Keratinocyte (primary cell): ENCODE data around the gene MYO1E. TPM values are rescaled to one million over a fixed set of nuclear protein-coding genes. Genes with fewer than 3 reads are reported as not detected.

ENCODE experiments used
- DNase-seq: peaks from one replicate; pipeline ENCODE4 v3.0.0-alpha.2; 2011; ENCODE audit warnings: low read depth, missing footprints, low spot score
- FAIRE-seq: peaks from 2 replicates; lab custom pipeline; 2011; peaks lifted over from hg19 to GRCh38; lab: Jason Lieb, UNC
- H2AFZ ChIP-seq: 2 replicates; pipeline ENCODE4 v1.6.0; 2012; ENCODE audit warnings: low read length, control low read depth, inconsistent platforms; ENCODE audit not compliant: control insufficient read depth
- H3K27ac ChIP-seq: 2 replicates; pipeline ENCODE4 v1.5.1; 2011; ENCODE audit warnings: low read length; ENCODE audit not compliant: control insufficient read depth, insufficient read depth
- H3K27me3 ChIP-seq: 3 replicates; pipeline ENCODE4 v1.6.0; 2011; ENCODE audit warnings: low read length; ENCODE audit not compliant: control insufficient read depth, insufficient read depth; ENCODE audit errors: extremely low read depth
- H3K36me3 ChIP-seq, 2 experiments: 2 replicates in 1 of 2; 3 replicates in 1 of 2; pipeline ENCODE4 v1.5.1; 2011; ENCODE audit warnings: low read length in 2 of 2, mild to moderate bottlenecking in 1 of 2; ENCODE audit not compliant: control insufficient read depth in 2 of 2, insufficient read depth in 2 of 2; ENCODE audit errors: extremely low read depth in 1 of 2
- H3K4me1 ChIP-seq: 3 replicates; pipeline ENCODE4 v1.5.1; 2011; ENCODE audit warnings: low read length; ENCODE audit not compliant: control insufficient read depth, insufficient read depth; ENCODE audit errors: extremely low read depth
- H3K4me2 ChIP-seq: 3 replicates; pipeline ENCODE4 v1.6.0; 2011; ENCODE audit warnings: low read depth, low read length; ENCODE audit not compliant: control insufficient read depth, insufficient read depth; ENCODE audit errors: extremely low read depth
- H3K4me3 ChIP-seq, 3 experiments: fragments of 200-600 bp in 1 of 3; sonication (generic) in 1 of 3; 2 replicates in 2 of 3; 3 replicates in 1 of 3; pipeline ENCODE4 v1.5.1; 2011 to 2016; ENCODE audit warnings: low read length in 3 of 3, mild to moderate bottlenecking in 3 of 3, control low read depth in 2 of 3, inconsistent platforms in 1 of 3, low read depth in 1 of 3, mixed read lengths in 1 of 3, mixed run types in 1 of 3, moderate library complexity in 1 of 3; ENCODE audit not compliant: control insufficient read depth in 2 of 3, insufficient read depth in 2 of 3; ENCODE audit errors: extremely low read depth in 1 of 3
- H3K79me2 ChIP-seq: 2 replicates; pipeline ENCODE4 v1.6.0; 2012; ENCODE audit warnings: low read length; ENCODE audit not compliant: control insufficient read depth, insufficient read depth
- H3K9ac ChIP-seq: 3 replicates; pipeline ENCODE4 v1.6.0; 2011; ENCODE audit warnings: low read length; ENCODE audit not compliant: control insufficient read depth, insufficient read depth; ENCODE audit errors: extremely low read depth
- H3K9me1 ChIP-seq: 3 replicates; pipeline ENCODE4 v1.6.0; 2011; ENCODE audit warnings: low read length; ENCODE audit not compliant: control insufficient read depth, insufficient read depth; ENCODE audit errors: extremely low read depth
- H3K9me3 ChIP-seq: 2 replicates; pipeline ENCODE4 v1.5.1; 2012; ENCODE audit warnings: low read depth, low read length; ENCODE audit not compliant: control insufficient read depth
- H4K20me1 ChIP-seq: 3 replicates; pipeline ENCODE4 v1.6.0; 2011; ENCODE audit warnings: low read length; ENCODE audit not compliant: control insufficient read depth, insufficient read depth; ENCODE audit errors: extremely low read depth
- EZH2 ChIP-seq: IDR thresholded peaks from one replicate; pipeline ENCODE4 v1.6.1; 2012; ENCODE audit warnings: inconsistent platforms, mild to moderate bottlenecking, low read length, moderate library complexity
- dilution Hi-C: fragments of 300-500 bp; cut with MboI; formaldehyde crosslinking; loops from one replicate; pipeline ENCODE4 v1.7.0; 2020; ENCODE audit warnings: low sequenced_read_pairs; ENCODE audit not compliant: extremely low pct_ligation_motif_present
- polyA plus RNA-seq, 5 experiments: library from polyadenylated mRNA; depleted of rRNA in 3 of 5; stranded (reverse) in 3 of 5; stranded (forward) in 1 of 5; unstranded in 1 of 5; fragments of >200 nt; gene quantifications; 1 replicate in 1 of 5; 2 replicates in 3 of 5; 3 replicates in 1 of 5; pipeline versions ENCODE4 v1.2.1 to v1.2.3, GENCODE V29; 2011 to 2012; ENCODE audit warnings: missing spikeins in 2 of 5, low read depth in 1 of 5, low replicate concordance in 1 of 5
- TF ChIP-seq, protein P1 (sequence below), 3 experiments: IDR thresholded peaks in 1 of 3; conservative IDR thresholded peaks in 1 of 3; optimal IDR thresholded peaks in 1 of 3; 2 replicates in 2 of 3; 3 replicates in 1 of 3; pipeline versions ENCODE3 to v1.5.1; 2011; ENCODE audit warnings: low read length in 3 of 3, mild to moderate bottlenecking in 3 of 3, moderate library complexity in 2 of 3, control low read depth in 1 of 3, inconsistent platforms in 1 of 3; ENCODE audit not compliant: insufficient read depth in 2 of 3; ENCODE audit errors: extremely low read depth in 1 of 3

The MYO1E gene
- polyA plus RNA-seq, 1 donor (not counting 4 experiments of a cell fraction or from before 2014, with no cell fraction given): 213 TPM

DNA sequence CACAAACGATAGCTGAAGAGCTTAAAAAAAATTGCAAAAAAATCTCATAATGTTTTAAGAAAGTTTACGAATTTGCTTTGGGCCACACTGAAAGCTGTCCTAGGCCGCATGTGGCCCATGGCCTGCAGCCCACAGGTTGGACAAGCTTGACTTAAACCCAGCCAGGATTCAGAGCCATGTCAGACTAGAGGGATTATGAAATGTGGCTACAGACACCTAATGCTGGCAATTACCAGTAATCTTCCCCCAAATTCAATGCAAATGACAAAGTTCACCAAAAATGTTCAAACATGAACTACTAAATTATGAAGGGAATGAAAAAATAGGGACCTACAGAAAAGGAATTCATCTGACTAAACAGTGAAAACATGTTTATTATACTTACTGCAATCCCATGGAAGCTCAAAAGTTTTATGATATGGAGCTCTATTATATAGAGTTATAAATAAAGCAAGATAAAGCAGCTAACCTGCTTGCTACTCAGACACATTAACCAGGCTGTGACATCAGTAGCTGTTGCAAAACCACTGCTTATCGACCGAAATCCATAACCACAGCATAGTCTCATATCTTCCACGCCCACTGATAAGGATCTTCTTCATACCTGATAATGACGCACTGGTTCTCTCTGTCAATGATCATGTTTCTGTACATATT is 116.9 kb downstream of the MYO1E start:
- H3K79me2 ChIP-seq: peaks cover 20% of the 10 kb centered on the region
- H3K9ac ChIP-seq: peak overlapping the region; percentile 37
- no peak overlapping the region for H2AFZ ChIP-seq
- FAIRE-seq (peak; percentile 85), DNase-seq (no peak)
- H3K9me3 ChIP-seq: no peaks in the 10 kb centered on the region
- H4K20me1 ChIP-seq: peaks cover 2% of the 10 kb centered on the region
- peaks cover 15 to 39% of the 10 kb centered on the region in 2 experiments for H3K36me3 ChIP-seq
- TF ChIP-seq EZH2: no peak
- TF ChIP-seq, protein P1, sequence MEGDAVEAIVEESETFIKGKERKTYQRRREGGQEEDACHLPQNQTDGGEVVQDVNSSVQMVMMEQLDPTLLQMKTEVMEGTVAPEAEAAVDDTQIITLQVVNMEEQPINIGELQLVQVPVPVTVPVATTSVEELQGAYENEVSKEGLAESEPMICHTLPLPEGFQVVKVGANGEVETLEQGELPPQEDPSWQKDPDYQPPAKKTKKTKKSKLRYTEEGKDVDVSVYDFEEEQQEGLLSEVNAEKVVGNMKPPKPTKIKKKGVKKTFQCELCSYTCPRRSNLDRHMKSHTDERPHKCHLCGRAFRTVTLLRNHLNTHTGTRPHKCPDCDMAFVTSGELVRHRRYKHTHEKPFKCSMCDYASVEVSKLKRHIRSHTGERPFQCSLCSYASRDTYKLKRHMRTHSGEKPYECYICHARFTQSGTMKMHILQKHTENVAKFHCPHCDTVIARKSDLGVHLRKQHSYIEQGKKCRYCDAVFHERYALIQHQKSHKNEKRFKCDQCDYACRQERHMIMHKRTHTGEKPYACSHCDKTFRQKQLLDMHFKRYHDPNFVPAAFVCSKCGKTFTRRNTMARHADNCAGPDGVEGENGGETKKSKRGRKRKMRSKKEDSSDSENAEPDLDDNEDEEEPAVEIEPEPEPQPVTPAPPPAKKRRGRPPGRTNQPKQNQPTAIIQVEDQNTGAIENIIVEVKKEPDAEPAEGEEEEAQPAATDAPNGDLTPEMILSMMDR (optimal IDR thresholded peaks at IDR 0.05 in 1 of 3, IDR thresholded peaks at IDR 0.05 in 1 of 3, conservative IDR thresholded peaks at IDR 0.05 in 1 of 3; ENCODE audit: extremely low read depth in 1 of 3, insufficient read depth in 2 of 3, low read length in 3 of 3): no peak
- H3K27me3 ChIP-seq: no peaks in the 10 kb centered on the region
- dilution Hi-C loops: no loop called here
- H3K9me1 ChIP-seq: no peaks in the 10 kb centered on the region
- peaks cover 23% of the 10 kb centered on the region for H3K4me1 ChIP-seq
- H3K4me2 ChIP-seq: peak overlapping the region; percentile 73
- no peak overlapping the region for H3K4me3 ChIP-seq
- H3K27ac ChIP-seq: peak overlapping the region; percentile 70

DNA sequence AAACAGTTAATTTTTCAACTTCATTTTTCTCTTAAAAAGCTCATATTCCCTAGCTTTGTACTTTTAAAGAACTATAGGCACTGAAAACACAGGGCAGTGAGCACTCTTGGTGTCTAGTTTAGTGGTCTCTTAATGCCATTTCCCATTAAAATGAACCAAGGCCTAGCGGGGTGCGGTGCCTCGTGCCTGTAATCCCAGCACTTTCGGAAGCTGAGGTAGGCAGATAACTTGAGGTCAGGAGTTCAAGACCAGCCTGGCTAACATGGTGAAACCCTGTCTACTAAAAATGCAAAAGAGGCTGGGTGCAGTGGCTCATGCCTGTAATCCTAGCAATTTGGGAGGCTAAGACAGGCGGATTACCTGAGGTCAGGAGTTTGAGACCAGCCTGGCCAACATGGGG is 120.5 kb downstream of the MYO1E start:
- H3K27ac ChIP-seq: no peak overlapping the region
- peaks cover 32% of the 10 kb centered on the region for H3K79me2 ChIP-seq
- peaks cover 17% of the 10 kb centered on the region for H3K4me1 ChIP-seq
- peaks cover 18 to 27% of the 10 kb centered on the region in 2 experiments for H3K36me3 ChIP-seq
- no peak overlapping the region for H3K4me2 ChIP-seq
- H3K27me3 ChIP-seq: no peaks in the 10 kb centered on the region
- H4K20me1 ChIP-seq: peaks cover 2% of the 10 kb centered on the region
- FAIRE-seq (no peak), DNase-seq (no peak)
- no peaks in the 10 kb centered on the region for H3K9me1 ChIP-seq
- no peak overlapping the region for H3K4me3 ChIP-seq
- TF ChIP-seq, protein P1 (optimal IDR thresholded peaks at IDR 0.05 in 1 of 3, IDR thresholded peaks at IDR 0.05 in 1 of 3, conservative IDR thresholded peaks at IDR 0.05 in 1 of 3; ENCODE audit: extremely low read depth in 1 of 3, insufficient read depth in 2 of 3, low read length in 3 of 3): no peak
- no peak for TF ChIP-seq EZH2
- no peak overlapping the region for H3K9ac ChIP-seq
- no peaks in the 10 kb centered on the region for H3K9me3 ChIP-seq
- dilution Hi-C loops: no loop called here
- H2AFZ ChIP-seq: no peak overlapping the region
